Measurements from ENCODE around the gene F2RL3.
"Not testable (repeated sequence)": the region's sequence is repeated elsewhere in the genome, so short reads cannot be mapped to it uniquely, and the experiment has no call there.

The F2RL3 gene

GRCh38 chr19:16928351-16928750, 39.6 kb downstream of the F2RL3 start:
- no peak for DNase-seq

DNA sequence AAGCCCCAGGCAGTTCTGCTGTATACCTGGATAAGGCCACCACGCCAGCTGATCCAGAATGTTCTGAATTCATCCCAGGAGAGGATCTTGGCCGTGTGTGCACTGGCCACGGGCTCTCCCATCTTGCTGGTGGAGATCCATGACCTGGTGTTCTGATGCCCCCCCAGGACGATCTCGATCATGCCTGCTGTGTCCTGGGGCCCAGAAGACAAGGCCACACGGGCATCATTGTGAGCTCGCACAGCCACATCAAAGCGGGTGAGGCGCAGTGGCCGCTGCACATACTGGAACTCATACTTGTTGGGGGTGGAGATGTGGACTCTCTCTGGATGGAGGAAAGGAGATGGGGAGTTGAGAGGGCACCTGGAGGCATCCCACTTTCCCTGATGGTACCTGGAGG, 40.1 kb downstream of the F2RL3 start:
- no peak for DNase-seq

GRCh38 chr19:16930753-16931152, 42.0 kb downstream of the F2RL3 start:
- no peak for DNase-seq

DNA sequence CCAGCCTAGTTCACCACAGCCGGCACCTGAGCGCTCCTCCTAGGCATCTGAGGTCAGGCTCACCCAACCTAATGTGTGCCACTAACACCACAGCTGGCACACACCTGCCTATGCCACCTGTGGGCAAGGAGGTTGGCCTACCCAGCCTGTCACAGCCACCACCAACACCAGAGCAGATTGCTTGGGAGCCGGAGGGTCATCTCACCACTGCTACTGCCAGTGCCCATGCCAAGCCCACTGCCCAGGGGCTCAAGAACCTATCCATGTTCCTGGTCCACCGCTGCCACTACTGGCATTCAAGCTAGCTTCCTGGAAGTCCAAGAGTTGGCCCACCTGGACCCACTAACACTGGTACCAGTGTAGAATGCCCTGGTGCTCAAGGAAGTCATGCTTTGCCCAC, 42.5 kb downstream of the F2RL3 start:
- DNase-seq = no peak

GRCh38 chr19:16934489-16934888, 45.7 kb downstream of the F2RL3 start:
- DNase-seq = no peak

- no peak for DNase-seq
These were observed 48.1 kb downstream of the F2RL3 start for GRCh38 chr19:16936901-16937300.

- not testable (repeated sequence) for DNase-seq
These were observed 49.0 kb downstream of the F2RL3 start for GRCh38 chr19:16937796-16938195.

- DNase-seq = no peak
These were observed 49.4 kb downstream of the F2RL3 start for GRCh38 chr19:16938211-16938610.

DNA sequence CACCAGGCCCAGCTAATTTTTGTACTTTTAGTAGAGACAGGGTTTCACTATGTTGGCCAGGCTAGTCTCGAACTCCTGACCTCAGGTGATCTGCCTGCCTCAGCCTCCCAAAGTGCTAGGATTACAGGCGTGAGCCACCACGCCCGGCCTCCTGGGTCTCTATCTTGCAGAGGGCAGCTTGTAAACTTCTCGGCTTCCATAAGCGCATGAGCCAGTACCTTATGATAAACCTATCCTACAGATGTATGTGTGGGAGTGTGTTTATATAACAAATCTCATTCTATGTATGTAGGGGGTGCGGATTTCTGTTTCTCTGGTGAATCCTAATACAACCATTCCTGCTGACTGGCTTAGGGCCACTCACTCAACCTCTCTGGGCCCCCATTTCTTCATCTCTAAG, 51.3 kb downstream of the F2RL3 start:
- not testable (repeated sequence) for DNase-seq

GRCh38 chr19:16940626-16941025, 51.8 kb downstream of the F2RL3 start:
- DNase-seq = no peak
